Muscle of leg (tissue), 11 donors: Measurements from ENCODE around the gene AXIN2. TPM values are rescaled to one million over a fixed set of nuclear protein-coding genes. Genes with fewer than 3 reads are reported as not detected.

Experiments
- DNase-seq: peaks from one replicate; pipeline ENCODE4 v3.0.0; 2013
- H3K27ac ChIP-seq: one replicate; pipeline ENCODE4 v1.5.1; 2013; ENCODE audit warnings: mild to moderate bottlenecking, low read length, control low read depth
- H3K27me3 ChIP-seq: one replicate; pipeline ENCODE4 v1.6.1; 2013; ENCODE audit warnings: low read length; ENCODE audit not compliant: control insufficient read depth, insufficient read depth
- H3K36me3 ChIP-seq: one replicate; pipeline ENCODE4 v1.6.1; 2013; ENCODE audit warnings: low read length; ENCODE audit not compliant: control insufficient read depth, insufficient read depth
- H3K4me1 ChIP-seq: one replicate; pipeline ENCODE4 v1.6.1; 2013; ENCODE audit warnings: low read length; ENCODE audit not compliant: control insufficient read depth, insufficient read depth
- H3K4me3 ChIP-seq: one replicate; pipeline ENCODE4 v1.5.1; 2013; ENCODE audit warnings: low read length, control low read depth
- H3K9me3 ChIP-seq: replicated peaks from 2 replicates; pipeline ENCODE4 v1.6.1; 2013; ENCODE audit warnings: low read depth, low read length; ENCODE audit not compliant: control insufficient read depth
- WGBS: methylation state at CpG from one replicate; pipeline ENCODE4 v1.1.5; 2013; ENCODE audit warnings: missing lambda C conversion rate; ENCODE audit not compliant: insufficient coverage; 5-methylcytosine and 5-hydroxymethylcytosine counted together
- polyA plus RNA-seq, 8 donors: library from polyadenylated mRNA; unstranded; fragments of 120-200 nt; gene quantifications; one replicate each; pipeline versions ENCODE4 v1.2.1 to v1.2.3, GENCODE V29; 2013; ENCODE audit warnings: inconsistent platforms in 1 of 8, low replicate concordance in 1 of 8; ENCODE audit not compliant: insufficient read length in 8 of 8, insufficient read depth in 1 of 8
- total RNA-seq: library from RNA; stranded (reverse); fragments of 120-200 nt; gene quantifications from one replicate; pipeline ENCODE4 v1.2.4, GENCODE V29; 2013

AXIN2 gene
- total and polyA plus RNA-seq, 9 donors, result 9.9 to 17.7 (median 13.9) TPM

GRCh38 chr17:65504141-65504540, 57.3 kb downstream of the AXIN2 start:
- no peak overlapping the region for H3K27ac ChIP-seq
- H3K4me3 ChIP-seq, result no peak overlapping the region
- no peaks in the 10 kb centered on the region for H3K36me3 ChIP-seq
- H3K9me3 ChIP-seq, result peaks cover 2% of the 10 kb centered on the region
- DNase-seq, result no peak
- no peaks in the 10 kb centered on the region for H3K27me3 ChIP-seq
- no peaks in the 10 kb centered on the region for H3K4me1 ChIP-seq
- WGBS, result 65% methylated on average over 9 of the region's 9 CpGs

GRCh38 chr17:65503557-65503956, 57.9 kb downstream of the AXIN2 start:
- 64% methylated on average over 8 of the region's 9 CpGs for WGBS
- H3K9me3 ChIP-seq, result peaks cover 2% of the 10 kb centered on the region
- no peaks in the 10 kb centered on the region for H3K36me3 ChIP-seq
- no peak for DNase-seq
- no peaks in the 10 kb centered on the region for H3K27me3 ChIP-seq
- no peak overlapping the region for H3K27ac ChIP-seq
- no peaks in the 10 kb centered on the region for H3K4me1 ChIP-seq
- no peak overlapping the region for H3K4me3 ChIP-seq

GRCh38 chr17:65498816-65499215, 62.6 kb downstream of the AXIN2 start:
- Histone ChIP-seq H3K27me3 (peaks cover 9% of the 10 kb centered on the region), H3K36me3 (no peaks in the 10 kb centered on the region), H3K27ac (no peak overlapping the region), H3K4me1 (peaks cover 6% of the 10 kb centered on the region), H3K4me3 (no peak overlapping the region), H3K9me3 (no peaks in the 10 kb centered on the region)
- DNase-seq, result no peak
- WGBS, result 80% methylated on average over 1 of the region's 4 CpGs

GRCh38 chr17:65496801-65497200, 64.6 kb downstream of the AXIN2 start:
- DNase-seq, result no peak
- 70% methylated on average over 4 of the region's 9 CpGs for WGBS

GRCh38 chr17:65495122-65496055, 66.1 kb downstream of the AXIN2 start:
- H3K4me1 ChIP-seq, result peaks cover 6% of the 10 kb centered on the region
- H3K36me3 ChIP-seq, result no peaks in the 10 kb centered on the region
- 11% methylated on average over 19 of the region's 22 CpGs for WGBS
- no peak overlapping the region for H3K4me3 ChIP-seq
- H3K9me3 ChIP-seq, result no peaks in the 10 kb centered on the region
- peaks cover 9% of the 10 kb centered on the region for H3K27me3 ChIP-seq
- DNase-seq, result no peak
- H3K27ac ChIP-seq, result no peak overlapping the region

More at GRCh38 chr17:65496801-65497200, 64.6 kb downstream of the AXIN2 start:
- Histone ChIP-seq H3K36me3 (no peaks in the 10 kb centered on the region), H3K27ac (no peak overlapping the region), H3K4me3 (no peak overlapping the region), H3K9me3 (no peaks in the 10 kb centered on the region), H3K27me3 (peaks cover 9% of the 10 kb centered on the region), H3K4me1 (peaks cover 6% of the 10 kb centered on the region)

GRCh38 chr17:65489413-65490155, 71.9 kb downstream of the AXIN2 start:
- DNase-seq, result no peak
- 55% methylated on average over 5 of the region's 7 CpGs for WGBS
- H3K36me3 ChIP-seq, result no peaks in the 10 kb centered on the region
- H3K4me3 ChIP-seq, result no peak overlapping the region
- H3K9me3 ChIP-seq, result no peaks in the 10 kb centered on the region
- H3K4me1 ChIP-seq, result peaks cover 5% of the 10 kb centered on the region
- H3K27me3 ChIP-seq, result no peaks in the 10 kb centered on the region
- no peak overlapping the region for H3K27ac ChIP-seq

- no CpG with 5 or more reads among the region's 1 CpG for WGBS
Measured at GRCh38 chr17:65488665-65489064, 72.8 kb downstream of the AXIN2 start.

GRCh38 chr17:65487990-65488389, 73.5 kb downstream of the AXIN2 start:
- Histone ChIP-seq H3K27ac (no peak overlapping the region), H3K27me3 (no peaks in the 10 kb centered on the region), H3K9me3 (no peaks in the 10 kb centered on the region), H3K4me3 (no peak overlapping the region), H3K4me1 (peaks cover 5% of the 10 kb centered on the region), H3K36me3 (no peaks in the 10 kb centered on the region)
- no peak for DNase-seq

More at GRCh38 chr17:65488665-65489064, 72.8 kb downstream of the AXIN2 start:
- Histone ChIP-seq H3K4me3 (no peak overlapping the region), H3K27me3 (no peaks in the 10 kb centered on the region), H3K9me3 (no peaks in the 10 kb centered on the region), H3K36me3 (no peaks in the 10 kb centered on the region), H3K4me1 (peaks cover 5% of the 10 kb centered on the region), H3K27ac (no peak overlapping the region)
- no peak for DNase-seq

GRCh38 chr17:65487161-65487560, 74.3 kb downstream of the AXIN2 start:
- H3K4me1 ChIP-seq, result peaks cover 5% of the 10 kb centered on the region
- no peaks in the 10 kb centered on the region for H3K36me3 ChIP-seq
- 75% methylated on average over 3 of the region's 7 CpGs for WGBS
- H3K27ac ChIP-seq, result no peak overlapping the region
- DNase-seq, result no peak
- no peaks in the 10 kb centered on the region for H3K9me3 ChIP-seq
- no peaks in the 10 kb centered on the region for H3K27me3 ChIP-seq
- H3K4me3 ChIP-seq, result no peak overlapping the region
